GM12878 (cell line): ENCODE measurements around the gene PPP3CA. TPM values are rescaled to one million over a fixed set of nuclear protein-coding genes. Genes with fewer than 3 reads are reported as not detected.

ENCODE experiments used
- ATAC-seq: fragments of 200-7000 bp; cut with Tn5 transposase; 3 replicates; pipeline ENCODE4 v1.9.1; 2020; ENCODE audit warnings: mild to moderate bottlenecking, moderate library complexity
- BruUV-seq: library from RNA; stranded (reverse); fragments of 400-500 nt; replicated peaks from 2 replicates; lab custom pipeline; 2021; lab: Mats Ljungman, UMichigan
- CTCF ChIA-PET: fragments of 300-600 bp; sonication (Branson Sonifier 250); formaldehyde crosslinking; extraction: SDS; loops from one replicate; lab custom pipeline; 2021; ENCODE audit warnings: inconsistent platforms; lab: Yijun Ruan, JAX
- POLR2A ChIA-PET: fragments of 350-600 bp; formaldehyde crosslinking; extraction: SDS; loops from one replicate; lab custom pipeline; 2021; ENCODE audit warnings: inconsistent platforms; lab: Charles Lee
- RAD21 ChIA-PET: fragments of 300-600 bp; sonication (Branson Sonifier 250); formaldehyde crosslinking; loops from one replicate; lab custom pipeline; 2023; ENCODE audit warnings: antibody characterized with exemption; ENCODE audit not compliant: unreplicated experiment; lab: Charles Lee
- SMC1A ChIA-PET: fragments of 300-600 bp; sonication (Branson Sonifier 250); formaldehyde crosslinking; loops from one replicate; lab custom pipeline; 2023; ENCODE audit not compliant: unreplicated experiment, uncharacterized antibody; lab: Charles Lee
- DNase-seq: peaks from one replicate; pipeline ENCODE4 v3.0.0-alpha.2; 2011; ENCODE audit warnings: low read depth, low spot score
- FAIRE-seq: peaks from 3 replicates; lab custom pipeline; 2011; peaks lifted over from hg19 to GRCh38; lab: Jason Lieb, UNC
- H2AFZ ChIP-seq: 2 replicates; pipeline ENCODE4 v1.6.0; 2011; ENCODE audit warnings: low read depth, low read length, control low read depth; ENCODE audit not compliant: control insufficient read depth
- H3K27ac ChIP-seq: 2 replicates; pipeline ENCODE4 v1.5.1; 2011; ENCODE audit warnings: control low read depth; ENCODE audit not compliant: control insufficient read depth, insufficient read depth
- H3K27me3 ChIP-seq, 2 experiments: replicated peaks in 1 of 2; 2 replicates each; pipeline versions ENCODE4 v1.6.0 to v1.6.1; 2011; ENCODE audit warnings: low read length in 1 of 2; ENCODE audit not compliant: control insufficient read depth in 2 of 2, insufficient read depth in 2 of 2
- H3K36me3 ChIP-seq, 2 experiments: 2 replicates each; pipeline ENCODE4 v1.5.1; 2011; ENCODE audit warnings: low read length in 1 of 2; ENCODE audit not compliant: control insufficient read depth in 2 of 2, insufficient read depth in 2 of 2
- H3K4me1 ChIP-seq: 2 replicates; pipeline ENCODE4 v1.6.1; 2011; ENCODE audit warnings: mild to moderate bottlenecking, low read length, moderate library complexity, mixed read lengths; ENCODE audit not compliant: control insufficient read depth, insufficient read depth
- H3K4me2 ChIP-seq: 2 replicates; pipeline ENCODE4 v1.6.0; 2011; ENCODE audit warnings: control low read depth; ENCODE audit not compliant: control insufficient read depth, insufficient read depth
- H3K4me3 ChIP-seq: fragments of 200-600 bp; sonication (generic); 2 replicates; pipeline ENCODE4 v1.5.1; 2016
- H3K79me2 ChIP-seq: 2 replicates; pipeline ENCODE4 v1.6.0; 2011; ENCODE audit warnings: low read length; ENCODE audit not compliant: control insufficient read depth, insufficient read depth
- H3K9ac ChIP-seq: 2 replicates; pipeline ENCODE4 v1.8.0; 2011; ENCODE audit warnings: low read length, control low read depth, mixed read lengths; ENCODE audit not compliant: control insufficient read depth, insufficient read depth
- H3K9me3 ChIP-seq: replicated peaks from 3 replicates; pipeline ENCODE4 v1.5.1; 2011; ENCODE audit warnings: mild to moderate bottlenecking, low read length; ENCODE audit not compliant: control insufficient read depth, insufficient read depth
- H4K20me1 ChIP-seq: 2 replicates; pipeline ENCODE4 v1.6.0; 2011; ENCODE audit not compliant: control insufficient read depth, insufficient read depth
- IRF4 ChIP-seq: IDR thresholded peaks from 2 replicates; pipeline ENCODE4 v1.6.1; 2011; ENCODE audit warnings: low read depth, low read length
- KLF5 ChIP-seq: fragments of 450-650 bp; IDR thresholded peaks from 2 replicates; pipeline ENCODE4 v1.6.1; 2014; ENCODE audit warnings: mild to moderate bottlenecking; ENCODE audit not compliant: partially characterized antibody
- NFYA ChIP-seq: IDR thresholded peaks from 2 replicates; pipeline ENCODE4 v1.6.1; 2011; ENCODE audit warnings: low read depth, mild to moderate bottlenecking, low read length, improper control_type of control experiment, borderline replicate concordance
- POLR2A ChIP-seq: IDR thresholded peaks from 2 replicates; pipeline ENCODE4 v1.6.1; 2011; ENCODE audit warnings: low read depth, mild to moderate bottlenecking, low read length
- SUZ12 ChIP-seq: fragments of 200-600 bp; sonication (generic); IDR thresholded peaks from one replicate; pipeline ENCODE4 v1.6.1; 2018; ENCODE audit warnings: antibody characterized with exemption, mild to moderate bottlenecking; ENCODE audit not compliant: unreplicated experiment
- ZBTB40 ChIP-seq: fragments of 450-650 bp; IDR thresholded peaks from 2 replicates; pipeline ENCODE4 v1.6.1; 2016; ENCODE audit warnings: mild to moderate bottlenecking, moderate library complexity, borderline replicate concordance
- in situ Hi-C: fragments of 300-500 bp; cut with MboI; formaldehyde crosslinking; loops from 9 replicates; pipeline ENCODE4 v1.14.3; 2018; ENCODE audit warnings: mixed read lengths
- intact Hi-C: fragments of 100-400 bp; cut with micrococcal nuclease; formaldehyde crosslinking; loops from one replicate; pipeline ENCODE4 v1.14.2; 2022; ENCODE audit not compliant: unreplicated experiment
- polyA plus RNA-seq, 11 experiments: library from polyadenylated mRNA; depleted of rRNA in 4 of 11; unstranded in 6 of 11; stranded (reverse) in 5 of 11; fragments of >200 nt; fragmentation: Nextera tagmentation in 4 of 11; fragmentation: Illumina TruSeq in 1 of 11; extraction: Ambion mirVana in 4 of 11; extraction: Trizol in 1 of 11; gene quantifications; 1 replicate in 1 of 11; 2 replicates in 10 of 11; pipeline versions ENCODE4 v1.2.1 to v1.2.3, GENCODE V29; 2011 to 2016; ENCODE audit warnings: inconsistent platforms in 2 of 11, missing spikeins in 2 of 11, low read depth in 1 of 11
- total RNA-seq, 4 experiments: library from RNA; depleted of rRNA in 3 of 4; stranded (reverse); fragments of >200 nt in 3 of 4; fragmentation: Illumina TruSeq in 1 of 4; extraction: Trizol in 1 of 4; gene quantifications; 2 replicates each; pipeline versions ENCODE4 v1.2.1 to v1.2.3, GENCODE V29; 2013 to 2021
- TF ChIP-seq, protein P1 (sequence below): fragments of 450-650 bp; IDR thresholded peaks from 2 replicates; pipeline ENCODE4 v1.6.1; 2017; ENCODE audit warnings: antibody characterized with exemption, mild to moderate bottlenecking, moderate library complexity

Gene PPP3CA
- total and polyA plus RNA-seq, 10 of the 15 experiments (the other 5 are each of a cell fraction or from before 2014, with no cell fraction given) = 0.33 to 9.0 (median 1.0) TPM

- ATAC-seq (no peak), DNase-seq (no peak), FAIRE-seq (no peak)
- H3K4me3 ChIP-seq = no peak overlapping the region
- POLR2A ChIA-PET = interaction anchor here (1.3 kb wide), 1 partner anchor 11 kb away, joined by 4 read pairs; no protein-coding TSS in a partner anchor
- H3K27ac ChIP-seq = no peak overlapping the region
- H3K4me2 ChIP-seq = no peak overlapping the region
- H3K9me3 ChIP-seq = no peaks in the 10 kb centered on the region
- in situ Hi-C loops (no loop called here), intact Hi-C loops (no loop called here)
- H3K9ac ChIP-seq = no peak overlapping the region
- H3K79me2 ChIP-seq = no peaks in the 10 kb centered on the region
- SMC1A ChIA-PET = interaction anchor here (0.6 to 1.8 kb wide), 3 partner anchors 14 to 807 kb away, joined by 3 to 8 read pairs (median 4); no protein-coding TSS in a partner anchor
- no peak overlapping the region for H2AFZ ChIP-seq
- H3K4me1 ChIP-seq = no peaks in the 10 kb centered on the region
- no peaks in the 10 kb centered on the region for H4K20me1 ChIP-seq
- no TSS peak for BruUV-seq
- RAD21 ChIA-PET = no interaction called here
- TF ChIP-seq ZBTB40 (no peak), POLR2A (no peak), NFYA (no peak), SUZ12 (no peak), IRF4 (no peak), KLF5 (no peak)
- TF ChIP-seq, protein P1, sequence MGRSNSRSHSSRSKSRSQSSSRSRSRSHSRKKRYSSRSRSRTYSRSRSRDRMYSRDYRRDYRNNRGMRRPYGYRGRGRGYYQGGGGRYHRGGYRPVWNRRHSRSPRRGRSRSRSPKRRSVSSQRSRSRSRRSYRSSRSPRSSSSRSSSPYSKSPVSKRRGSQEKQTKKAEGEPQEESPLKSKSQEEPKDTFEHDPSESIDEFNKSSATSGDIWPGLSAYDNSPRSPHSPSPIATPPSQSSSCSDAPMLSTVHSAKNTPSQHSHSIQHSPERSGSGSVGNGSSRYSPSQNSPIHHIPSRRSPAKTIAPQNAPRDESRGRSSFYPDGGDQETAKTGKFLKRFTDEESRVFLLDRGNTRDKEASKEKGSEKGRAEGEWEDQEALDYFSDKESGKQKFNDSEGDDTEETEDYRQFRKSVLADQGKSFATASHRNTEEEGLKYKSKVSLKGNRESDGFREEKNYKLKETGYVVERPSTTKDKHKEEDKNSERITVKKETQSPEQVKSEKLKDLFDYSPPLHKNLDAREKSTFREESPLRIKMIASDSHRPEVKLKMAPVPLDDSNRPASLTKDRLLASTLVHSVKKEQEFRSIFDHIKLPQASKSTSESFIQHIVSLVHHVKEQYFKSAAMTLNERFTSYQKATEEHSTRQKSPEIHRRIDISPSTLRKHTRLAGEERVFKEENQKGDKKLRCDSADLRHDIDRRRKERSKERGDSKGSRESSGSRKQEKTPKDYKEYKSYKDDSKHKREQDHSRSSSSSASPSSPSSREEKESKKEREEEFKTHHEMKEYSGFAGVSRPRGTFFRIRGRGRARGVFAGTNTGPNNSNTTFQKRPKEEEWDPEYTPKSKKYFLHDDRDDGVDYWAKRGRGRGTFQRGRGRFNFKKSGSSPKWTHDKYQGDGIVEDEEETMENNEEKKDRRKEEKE = no peak
- no peaks in the 10 kb centered on the region for H3K27me3 ChIP-seq
- CTCF ChIA-PET = no interaction called here
- no peaks in the 10 kb centered on the region for H3K36me3 ChIP-seq
Measured at GRCh38 chr4:101027721-101028120, 319.6 kb downstream of the PPP3CA start.
